ENCODE results near the gene TPCN2. TPM values are rescaled to one million over a fixed set of nuclear protein-coding genes. Genes with fewer than 3 reads are reported as not detected.
"Not testable (repeated sequence)": the region's sequence is repeated elsewhere in the genome, so short reads cannot be mapped to it uniquely, and the experiment has no call there.

Gene TPCN2
- total RNA-seq, result 10 to 100 TPM; 19.5 to 37.4 (median 20.7) TPM
- long read RNA-seq, donor 1, transcript TPCN2-201 (25 exons, 2,931 nt), result major isoform, 6 of 56 reads
- long read RNA-seq, donor 1, partial matches to known transcripts, result 17 of 56 reads
- long read RNA-seq, donor 1, other reads (novel, unspliced or antisense), result 33 of 56 reads
- long read RNA-seq, donor 2, partial matches to known transcripts, result 1 of 4 reads
- long read RNA-seq, donor 2, other reads (novel, unspliced or antisense), result 2 of 4 reads

GRCh38 chr11:69048694-69049489 is at the start of gene TPCN2:
TSS of gene TPCN2 (plus strand) at chr11:69048932. CDS start at chr11:69048998, 66 bp downstream.
- ATAC-seq (peak; percentile 96), DNase-seq (peak; percentile 93 to 95 (median 93))
- Histone ChIP-seq H3K9me3 (no peaks in the 10 kb centered on the region), H3K4me3 (peak within 1 kb of the TSS; percentile 91), H3K36me3 (ENCODE audit: low read depth) (no peaks in the 10 kb centered on the region), H3K4me1 (ENCODE audit: low read depth) (peaks cover 12% of the 10 kb centered on the region)
- no peak for TF ChIP-seq CTCF (IDR thresholded peaks at IDR 0.05)
- intact Hi-C loops (cut with DNase I, micrococcal nuclease), result no loop called here

- DNase-seq, result no peak
- Histone ChIP-seq H3K9me3 (no peaks in the 10 kb centered on the region), H3K4me3 (no peak overlapping the region), H3K4me1 (ENCODE audit: low read depth) (peaks cover 3% of the 10 kb centered on the region), H3K36me3 (ENCODE audit: low read depth) (no peaks in the 10 kb centered on the region)
- TF ChIP-seq CTCF (IDR thresholded peaks at IDR 0.05), result no peak
- ATAC-seq, result no peak
- intact Hi-C loops (cut with DNase I, micrococcal nuclease), result no loop called here
These were observed 49.5 kb upstream of the TPCN2 start for GRCh38 chr11:68999093-68999747.

GRCh38 chr11:68999748-69000355 is 48.9 kb upstream of the TPCN2 start:
- peak in 1 of 3 donors; percentile 9 for DNase-seq
- intact Hi-C loops (cut with DNase I, micrococcal nuclease); H3K4me1 ChIP-seq (ENCODE audit: low read depth); H3K36me3 ChIP-seq (ENCODE audit: low read depth); ATAC-seq; H3K9me3 ChIP-seq; H3K4me3 ChIP-seq: not testable (repeated sequence)

- no peaks in the 10 kb centered on the region for H3K9me3 ChIP-seq
- no peak for TF ChIP-seq CTCF (IDR thresholded peaks at IDR 0.05)
- H3K4me3 ChIP-seq, result no peak overlapping the region
- ATAC-seq, result no peak
- no peaks in the 10 kb centered on the region for H3K36me3 ChIP-seq (ENCODE audit: low read depth)
- peaks cover 3% of the 10 kb centered on the region for H3K4me1 ChIP-seq (ENCODE audit: low read depth)
- intact Hi-C loops (cut with DNase I, micrococcal nuclease), result no loop called here
- DNase-seq, result peak in 1 of 3 donors; percentile 9
These were observed 48.3 kb upstream of the TPCN2 start for GRCh38 chr11:69000391-69000790.

- no peak for TF ChIP-seq CTCF (IDR thresholded peaks at IDR 0.05)
- peak in 1 of 3 donors; percentile 28 for DNase-seq
- ATAC-seq, result peak; percentile 43
- Histone ChIP-seq H3K36me3 (ENCODE audit: low read depth) (no peaks in the 10 kb centered on the region), H3K9me3 (no peaks in the 10 kb centered on the region), H3K4me1 (ENCODE audit: low read depth) (peaks cover 3% of the 10 kb centered on the region), H3K4me3 (no peak overlapping the region)
- intact Hi-C loops (cut with DNase I, micrococcal nuclease), result no loop called here
These were observed 47.9 kb upstream of the TPCN2 start for GRCh38 chr11:69000831-69001242.

All from mucosa of descending colon (tissue), 3 donors.